ENCODE data around the gene G3BP1. TPM values are rescaled to one million over a fixed set of nuclear protein-coding genes. Genes with fewer than 3 reads are reported as not detected.

The G3BP1 gene
- total RNA-seq, 1 donor from 2014 or later = 103 TPM

Other genes with a start within 250 kb of the G3BP1 start
- 26.5 TPM for gene FAT2, start 180.6 kb upstream of the G3BP1 start, total RNA-seq
- 3,092 TPM for gene SPARC, start 85.0 kb upstream of the G3BP1 start, total RNA-seq
- gene ATOX1, start 13.3 kb upstream of the G3BP1 start, total RNA-seq = 52.1 TPM
- not detected for gene GLRA1, start 152.9 kb downstream of the G3BP1 start, total RNA-seq

Measured in skin of body (tissue), 1 donor.